HG03460 (cell line): ENCODE data around the gene UVRAG.

Source experiments
- ATAC-seq: cut with Tn5 transposase; IDR thresholded peaks from one replicate; pipeline ENCODE4 v1.9.1; 2021; ENCODE audit not compliant: unreplicated experiment

The UVRAG gene

DNA sequence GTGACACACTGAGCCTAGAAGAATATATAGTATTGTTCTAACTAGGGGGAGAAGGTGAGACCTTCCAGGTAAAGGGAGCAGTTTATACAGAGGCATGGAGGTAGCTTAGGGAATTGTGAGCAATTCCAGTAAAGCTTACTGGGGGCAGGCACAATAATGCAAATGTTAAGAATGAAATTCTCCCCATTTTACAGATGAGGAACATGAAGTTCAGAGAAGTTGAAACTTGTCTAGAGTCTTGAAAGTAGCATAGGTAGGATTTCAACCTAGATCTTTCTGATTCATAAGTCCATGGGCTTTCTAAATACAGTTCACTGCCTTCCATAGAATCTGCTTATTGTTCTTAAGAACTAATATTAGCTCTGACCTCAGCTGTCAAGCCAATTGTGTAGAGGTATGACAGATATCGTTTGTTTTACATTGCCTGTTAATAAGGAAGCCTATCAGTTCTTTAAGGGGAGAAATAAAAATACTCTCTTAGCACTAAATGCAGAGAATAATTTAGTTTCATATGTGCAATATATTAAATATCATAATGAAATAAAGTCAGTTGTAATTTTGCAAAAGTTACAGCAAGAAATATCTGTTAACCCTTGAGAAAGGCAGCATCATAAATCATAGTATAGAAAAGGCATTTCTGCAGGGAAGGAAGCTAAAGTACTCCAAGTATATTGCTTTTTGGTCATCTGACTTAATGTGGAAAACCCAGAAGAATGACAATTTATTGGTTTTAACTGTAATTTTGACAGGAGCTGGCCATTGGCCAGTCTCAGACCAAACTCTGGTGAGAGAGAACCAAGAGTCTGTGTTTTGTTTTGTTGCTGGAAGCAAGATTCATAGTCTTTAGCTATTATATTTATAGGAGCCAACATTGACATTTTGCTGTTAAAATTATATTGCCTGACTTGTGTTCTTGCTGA lies 181.8 kb downstream of the UVRAG start:
- no peak for ATAC-seq

DNA sequence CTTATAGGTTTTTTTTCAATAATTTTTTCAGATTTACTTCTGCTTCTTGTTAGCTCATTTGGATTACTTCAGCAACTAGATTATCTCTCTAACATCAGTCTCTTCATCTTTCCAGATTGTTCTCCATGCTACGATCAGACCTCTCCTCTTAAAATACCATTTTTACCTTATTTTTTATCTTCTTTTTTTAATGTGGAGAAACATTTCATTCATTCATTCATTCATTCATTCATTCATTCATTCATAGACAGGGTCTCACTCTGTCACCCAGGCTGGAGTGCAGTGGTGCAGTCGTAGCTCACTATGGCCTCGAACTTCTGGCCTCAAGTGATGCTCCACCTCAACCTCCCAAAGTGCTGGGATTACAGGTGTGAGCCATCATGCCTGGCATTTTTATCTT lies 189.4 kb downstream of the UVRAG start:
- no peak for ATAC-seq

DNA sequence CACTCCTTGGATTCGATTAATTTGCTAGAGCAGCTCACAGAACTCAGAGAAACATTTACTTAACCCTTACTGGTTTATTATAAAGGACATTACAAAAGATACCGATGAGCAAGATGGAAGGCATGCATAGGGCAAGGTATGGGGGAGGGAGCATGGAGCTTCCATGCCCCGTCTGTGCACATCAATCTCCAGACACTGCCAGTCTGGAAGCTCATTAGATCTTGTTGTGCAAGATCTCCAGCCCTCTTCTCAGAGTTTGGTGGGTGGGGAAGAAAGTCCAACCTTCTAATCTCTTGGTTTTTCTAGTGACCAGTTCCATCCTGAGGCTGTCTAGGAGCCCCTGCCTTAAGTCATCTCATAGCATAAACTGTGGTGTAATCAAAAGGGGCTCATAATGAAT lies 190.7 kb downstream of the UVRAG start:
- no peak for ATAC-seq

DNA sequence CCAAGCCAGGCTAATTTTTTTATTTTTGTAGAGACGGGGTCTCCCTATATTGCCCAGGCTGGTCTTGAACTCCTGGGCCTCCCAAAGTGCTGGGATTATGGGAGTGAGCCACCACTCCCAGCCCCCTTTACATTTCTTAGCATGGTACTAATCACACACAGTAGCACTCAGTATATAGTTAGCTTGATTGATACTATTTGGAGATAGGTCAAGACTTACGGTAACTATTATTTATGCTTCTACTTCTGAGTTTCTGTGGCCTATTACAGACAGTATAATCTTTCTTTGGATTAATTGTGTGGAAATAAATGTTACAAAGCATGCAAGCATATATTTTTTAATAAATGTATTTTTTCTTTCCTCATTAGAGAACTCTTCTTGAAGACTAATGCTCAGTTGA lies 192.2 kb downstream of the UVRAG start:
- ATAC-seq: no peak

DNA sequence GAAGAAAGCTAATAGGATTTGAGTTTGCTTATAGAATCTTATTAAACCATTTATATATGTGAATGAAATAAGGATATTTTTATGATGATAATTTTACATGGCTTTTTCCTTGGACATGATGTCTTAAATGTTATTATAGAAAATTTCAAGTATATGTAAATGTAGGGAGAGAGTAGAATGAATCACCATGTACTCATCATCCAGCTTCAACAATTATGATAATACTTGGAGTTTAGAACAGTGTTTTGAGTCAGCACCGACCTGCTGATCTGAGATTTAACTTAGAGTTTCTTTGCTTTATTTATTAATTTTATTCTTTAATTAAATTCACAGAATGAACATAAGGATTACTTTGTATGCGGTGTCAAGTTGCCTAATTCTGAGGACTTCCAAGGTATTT lies 193.5 kb downstream of the UVRAG start:
- ATAC-seq: no peak

DNA sequence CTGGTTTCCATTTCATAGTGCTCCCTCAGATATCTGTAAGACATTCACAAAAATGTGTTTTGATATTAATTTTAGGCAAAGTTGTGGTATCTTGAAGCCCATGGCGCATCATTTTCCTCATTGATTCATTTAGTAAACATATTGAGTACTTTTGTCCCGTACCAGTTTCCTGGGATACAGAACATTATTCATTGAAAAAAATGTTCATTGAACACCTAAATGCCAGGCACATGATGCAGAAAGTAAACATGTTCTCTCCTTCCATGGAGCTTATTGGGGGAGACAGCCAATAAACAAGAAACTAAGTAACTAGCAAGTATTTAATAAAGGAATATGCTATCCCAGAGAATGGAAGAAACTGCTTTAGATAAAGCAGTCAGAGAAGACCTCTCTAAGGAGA lies 195.0 kb downstream of the UVRAG start:
- no peak for ATAC-seq

DNA sequence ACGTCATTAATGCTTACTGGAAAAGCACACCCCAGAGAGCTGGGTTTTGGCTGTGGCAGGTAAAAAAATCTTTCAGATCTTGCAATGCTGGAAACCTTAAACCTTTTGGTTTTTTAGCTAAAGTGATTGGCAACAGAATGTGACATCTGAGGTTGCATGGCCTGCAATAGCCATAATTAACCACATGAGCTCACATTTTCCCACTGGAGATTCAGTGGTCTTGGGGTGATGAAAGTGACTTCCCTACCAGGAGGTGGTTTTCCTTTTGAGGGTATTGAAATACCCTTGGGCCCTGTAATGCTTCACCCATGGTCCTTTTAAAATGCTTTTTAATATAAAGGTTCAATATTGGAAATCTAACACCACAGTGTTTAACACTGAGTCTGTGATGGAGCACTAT lies 198.5 kb downstream of the UVRAG start:
- ATAC-seq: no peak

DNA sequence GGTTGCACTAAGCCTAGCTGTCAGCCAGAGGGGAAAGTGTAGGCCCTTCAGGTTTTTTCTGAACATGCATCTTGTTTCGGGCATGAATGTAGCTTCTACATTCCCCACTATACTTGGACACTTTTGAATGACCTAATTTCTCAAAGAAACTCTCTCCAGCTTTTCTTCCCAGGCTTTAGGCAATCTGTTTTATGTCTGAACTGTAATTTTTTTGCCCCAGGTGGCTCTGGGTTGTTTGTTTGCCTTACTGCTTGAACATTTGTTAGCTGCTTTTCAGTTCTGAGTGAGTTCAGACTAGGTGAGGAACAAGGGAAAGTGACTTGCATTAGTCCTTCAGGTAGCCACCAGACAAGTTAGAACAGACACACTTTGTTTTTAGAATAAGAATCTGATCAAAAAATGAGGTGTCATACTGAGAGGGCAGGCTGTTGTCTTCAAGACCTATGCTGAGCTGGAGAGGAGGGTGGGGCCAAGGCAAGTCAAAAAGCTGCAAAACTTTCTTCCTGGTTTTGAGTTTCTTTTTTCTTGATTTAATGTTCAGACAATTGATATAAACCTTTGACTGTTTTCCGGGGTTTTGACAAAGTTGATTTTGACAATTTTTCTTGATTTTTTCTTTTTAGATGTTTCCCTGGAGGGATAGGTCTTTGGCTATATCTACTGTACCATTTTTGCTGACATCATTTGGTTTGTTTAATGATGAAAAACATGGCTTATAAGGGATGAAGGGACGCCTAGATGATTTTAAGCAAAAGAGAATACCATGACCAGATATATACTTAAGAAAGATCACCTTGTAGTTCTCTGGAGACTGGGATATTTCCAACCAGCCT lies 208.4 kb downstream of the UVRAG start:
- no peak for ATAC-seq

DNA sequence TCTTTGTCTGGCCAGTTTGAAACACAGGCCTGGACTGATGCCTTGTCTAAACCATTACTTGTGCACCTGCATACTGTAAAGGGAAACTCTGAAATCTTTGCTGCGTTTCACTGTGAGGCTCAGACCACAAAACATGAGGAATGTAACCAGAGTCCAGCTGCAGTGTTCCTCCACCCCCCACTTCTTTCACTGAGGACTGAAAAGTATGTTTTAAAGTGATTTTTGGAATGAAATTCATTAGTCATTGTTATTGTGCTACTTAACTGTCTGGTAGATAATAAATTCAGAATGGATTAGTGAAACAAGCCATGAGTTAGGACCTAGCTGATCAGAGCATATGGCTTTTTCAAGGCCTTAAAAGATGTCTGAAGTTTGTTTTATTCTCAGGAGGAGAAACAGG lies 210.1 kb downstream of the UVRAG start:
- ATAC-seq: no peak

DNA sequence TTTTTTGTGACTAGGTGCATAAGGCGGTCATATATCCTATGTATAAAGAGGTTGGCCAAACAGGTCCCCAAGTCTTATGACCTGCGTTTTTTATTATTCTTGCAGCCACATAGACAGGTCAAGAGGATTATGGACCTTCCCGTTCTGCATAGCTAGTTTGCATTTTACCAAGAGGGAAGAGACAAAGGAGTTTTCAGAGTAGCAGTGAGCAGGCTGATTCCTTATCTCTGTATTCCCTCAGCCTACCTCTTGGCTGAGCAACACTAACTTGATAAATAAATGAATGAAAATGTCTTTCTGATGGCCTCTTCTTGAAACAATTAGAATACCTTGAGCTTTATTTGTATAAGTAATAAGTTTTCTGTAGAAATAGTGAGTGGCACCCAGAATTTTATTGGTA lies 210.8 kb downstream of the UVRAG start:
- ATAC-seq: no peak

DNA sequence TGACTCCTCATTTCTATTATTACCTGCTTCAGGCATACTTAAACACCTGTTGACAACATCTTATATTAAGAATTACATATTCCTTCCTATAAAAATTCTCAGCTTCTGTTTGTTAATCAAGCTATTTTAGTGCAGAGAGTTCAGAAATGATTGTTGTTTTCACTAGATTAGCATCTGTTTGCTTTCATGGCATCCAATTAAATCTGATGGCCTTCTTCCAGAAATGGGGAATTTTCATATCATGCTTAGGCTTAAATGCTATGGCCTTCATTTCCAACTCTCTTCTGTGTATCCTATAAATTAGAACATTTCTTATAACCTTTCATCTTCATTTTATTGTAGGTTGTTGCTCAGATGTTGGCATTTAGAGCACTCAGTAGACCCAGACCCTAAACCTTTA lies 211.3 kb downstream of the UVRAG start:
- ATAC-seq: no peak

DNA sequence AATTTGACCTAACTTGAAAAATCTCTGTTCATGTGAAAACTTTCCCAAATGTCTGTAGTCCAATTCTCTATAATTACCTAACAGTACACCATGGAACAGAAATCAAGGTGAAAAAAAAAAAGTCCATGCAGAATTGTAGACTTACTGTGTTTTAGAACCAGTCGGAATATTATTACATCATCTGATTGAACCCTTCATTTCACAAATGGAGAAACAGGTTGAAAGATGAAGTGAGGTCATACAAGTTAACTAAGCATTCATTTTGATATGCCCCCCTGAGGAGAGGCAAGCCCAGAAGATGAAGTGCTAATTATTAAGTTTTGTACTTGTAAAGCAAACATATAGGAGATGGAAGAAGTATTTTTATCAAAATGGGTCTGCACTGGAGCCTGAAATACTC lies 211.9 kb downstream of the UVRAG start:
- no peak for ATAC-seq

DNA sequence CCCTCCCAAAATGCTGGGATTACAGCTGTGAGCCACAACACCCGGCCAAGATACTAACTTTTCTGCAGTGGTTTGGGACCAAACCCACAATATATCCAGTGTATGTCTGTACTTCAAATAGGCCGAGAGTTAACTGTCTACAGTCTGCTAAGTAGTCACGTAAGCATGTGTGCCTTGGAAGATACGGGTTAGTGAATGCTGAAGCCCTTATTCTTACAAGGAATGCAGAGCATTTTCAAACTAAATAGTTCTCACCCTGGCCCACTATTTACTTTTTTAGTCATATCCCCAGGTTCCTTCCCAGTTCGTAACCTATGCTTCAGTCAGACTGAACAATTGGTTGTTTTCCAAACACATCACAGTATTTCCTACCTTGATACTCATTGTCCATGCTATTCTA lies 215.3 kb downstream of the UVRAG start:
- no peak for ATAC-seq

DNA sequence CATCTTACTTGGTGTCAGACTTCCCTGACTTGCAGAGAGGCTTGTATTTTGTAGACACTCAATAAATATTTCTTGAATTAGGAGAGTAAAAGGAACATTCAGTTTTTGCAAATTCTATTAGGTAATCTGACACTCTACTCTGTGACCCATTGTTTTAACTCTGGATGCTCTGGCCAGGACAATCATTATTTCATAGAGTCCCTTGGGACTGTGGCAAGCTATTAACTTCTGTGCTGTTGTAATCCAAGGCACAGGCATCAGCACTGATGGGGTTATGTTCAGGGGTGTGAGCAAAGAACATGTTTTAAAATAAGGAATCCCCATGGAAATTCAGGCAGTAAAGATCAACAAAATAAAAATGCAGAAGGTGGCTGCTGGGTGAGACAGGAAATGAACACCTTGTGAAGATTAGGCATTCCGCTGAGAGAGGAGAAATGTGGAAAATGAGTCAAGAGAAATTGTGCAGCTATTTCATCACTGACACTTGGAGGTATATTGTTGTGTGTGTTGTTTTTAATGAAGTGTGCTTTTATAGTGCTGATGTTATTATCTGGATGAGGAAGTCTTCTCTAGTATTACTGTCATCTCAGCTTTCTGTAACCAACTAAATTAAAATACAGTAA lies 216.1 kb downstream of the UVRAG start:
- ATAC-seq: no peak

DNA sequence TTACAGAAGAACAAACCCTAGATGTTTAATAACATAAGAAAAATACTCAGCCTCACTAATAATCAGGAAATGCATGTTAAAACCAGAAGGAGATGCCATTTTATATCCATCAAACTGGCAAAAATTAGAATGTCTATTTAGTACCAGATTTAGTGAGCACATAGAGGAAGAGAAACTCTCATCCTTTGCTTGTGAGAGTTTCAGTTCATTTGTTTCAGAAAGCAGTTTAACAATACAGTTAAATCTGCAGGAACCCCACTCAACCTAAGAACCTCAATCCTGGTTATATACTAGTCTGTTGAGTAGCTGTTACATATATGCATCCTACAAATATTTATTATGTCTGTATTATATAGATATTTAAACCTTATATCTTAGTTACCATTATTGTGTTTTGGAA lies 218.7 kb downstream of the UVRAG start:
- no peak for ATAC-seq

DNA sequence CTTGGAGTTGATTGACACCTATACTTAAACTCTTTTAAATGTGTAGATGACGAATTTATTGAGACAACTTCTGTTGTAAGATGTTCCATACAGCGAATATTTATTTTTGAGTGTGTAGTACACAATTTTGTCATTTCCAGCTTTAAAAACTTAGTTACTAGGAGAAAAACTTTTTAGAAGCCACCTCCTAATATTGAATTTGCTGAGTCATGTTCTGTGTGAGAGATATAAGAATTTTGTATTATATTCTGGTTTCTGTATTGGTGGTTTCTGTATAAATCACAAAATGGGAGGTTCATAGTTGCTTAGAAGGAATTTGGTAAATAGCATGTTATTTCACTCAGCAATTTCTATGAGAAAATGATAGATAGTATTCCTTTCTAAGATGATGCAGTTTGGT lies 220.0 kb downstream of the UVRAG start:
- ATAC-seq: no peak

DNA sequence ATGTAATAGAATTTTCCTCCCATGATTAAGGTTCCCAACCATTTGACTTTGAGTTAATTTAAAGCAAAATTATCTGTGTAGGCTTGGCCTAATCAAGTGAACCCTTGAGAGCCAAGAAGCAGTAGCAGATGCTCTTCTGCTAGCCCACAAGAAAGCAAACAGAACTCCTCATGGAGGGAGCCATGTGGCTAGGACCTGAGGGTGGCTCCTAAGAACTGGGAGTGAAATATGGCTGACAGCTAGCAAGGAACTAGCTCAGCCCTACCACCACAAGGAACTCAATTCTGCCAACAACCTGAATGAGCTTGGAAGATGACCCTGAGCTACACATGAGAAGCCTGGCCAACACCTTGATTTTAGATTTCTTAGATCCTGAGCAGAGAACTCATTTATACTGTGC lies 223.6 kb downstream of the UVRAG start:
- ATAC-seq: no peak

DNA sequence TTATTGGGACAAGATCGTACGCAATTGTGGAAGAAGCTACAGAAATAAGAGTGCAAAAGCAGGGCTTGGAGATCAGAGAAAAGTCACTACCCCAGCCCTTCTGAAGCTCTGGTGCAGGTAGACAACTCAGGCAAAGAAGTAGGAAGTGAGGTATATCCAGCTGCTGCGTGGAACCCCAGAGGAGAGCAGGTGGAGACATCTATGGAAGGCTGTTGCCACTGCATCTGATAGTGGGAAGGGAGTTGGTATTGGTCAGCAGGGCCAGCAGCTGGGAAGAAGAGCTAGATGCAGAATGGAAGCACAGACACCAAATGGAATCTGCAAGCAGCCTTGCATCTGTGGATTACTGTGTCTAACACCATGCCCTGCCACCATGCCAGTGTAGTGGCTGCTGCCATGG lies 226.2 kb downstream of the UVRAG start:
- no peak for ATAC-seq

DNA sequence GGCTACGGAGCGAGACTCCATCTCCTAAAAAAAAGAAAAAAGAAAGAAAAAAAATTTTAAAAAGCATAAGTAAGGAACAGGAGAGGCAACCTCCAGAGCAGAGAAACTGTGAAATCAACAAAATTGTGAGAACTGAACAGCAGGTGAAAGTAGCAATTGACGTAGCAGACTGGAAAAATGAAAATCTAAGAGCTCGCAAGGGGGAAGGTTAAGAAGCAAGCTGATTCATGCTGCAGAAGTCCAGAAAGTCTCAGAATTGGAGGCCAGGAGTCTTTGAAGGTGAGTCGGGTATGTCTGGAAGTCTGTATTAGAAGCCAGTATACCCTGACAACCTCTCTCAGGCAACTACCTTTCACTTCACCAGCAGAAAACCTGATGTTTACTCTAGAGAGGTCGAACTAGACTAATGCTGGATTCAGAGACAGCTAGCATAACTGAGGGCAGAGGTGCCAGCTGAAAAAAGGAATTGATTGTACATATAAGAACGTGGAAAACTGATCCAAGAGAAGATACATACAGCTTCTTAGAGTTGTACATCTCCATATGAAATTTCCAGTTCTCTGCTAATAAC lies 229.8 kb downstream of the UVRAG start:
- ATAC-seq: no peak

DNA sequence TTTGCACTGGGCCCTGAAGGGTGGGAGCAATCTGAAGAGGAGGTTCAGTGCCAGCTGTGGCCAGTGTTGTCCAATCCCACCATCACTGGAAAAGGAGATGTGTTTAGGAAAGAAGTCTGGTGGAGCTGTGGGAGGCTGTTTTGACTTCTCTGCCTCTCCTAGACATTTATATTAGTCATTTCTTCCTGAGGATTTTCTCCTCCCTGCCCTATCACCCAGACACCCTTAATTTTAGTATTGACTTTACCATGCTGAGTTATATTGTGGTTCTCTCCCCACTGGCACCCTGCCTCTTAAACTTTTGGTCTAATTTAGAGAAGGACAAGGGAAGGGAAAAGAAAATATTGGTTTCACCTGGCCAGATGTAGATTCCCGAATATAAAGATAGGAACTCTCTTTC lies 232.2 kb downstream of the UVRAG start:
- ATAC-seq: no peak

DNA sequence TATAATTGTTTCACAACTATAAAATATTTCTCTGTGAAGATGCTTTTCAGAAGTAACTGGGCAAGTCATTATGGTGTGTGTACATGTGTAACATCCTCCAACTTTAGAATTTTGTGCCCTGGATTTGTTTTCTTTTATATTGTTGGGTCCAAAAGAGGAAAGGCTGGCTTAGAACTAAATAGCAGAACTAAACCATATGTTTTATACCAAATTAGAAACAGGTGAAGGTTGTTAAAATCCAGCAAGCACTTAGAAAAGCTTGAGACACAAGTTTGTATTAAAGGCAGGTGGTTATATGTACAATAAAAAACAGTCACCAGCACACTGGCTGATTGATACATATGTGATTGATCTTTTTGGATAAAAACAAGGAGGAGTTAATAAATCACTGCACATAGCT lies 232.8 kb downstream of the UVRAG start:
- ATAC-seq: no peak
